ENCODE data around the gene NR2C2.
A peak's percentile ranks its signal among the peaks of the same experiment; 100 is the strongest.
"Not testable (repeated sequence)": the region's sequence is repeated elsewhere in the genome, so short reads cannot be mapped to it uniquely, and the experiment has no call there.

Gene NR2C2

GRCh38 chr3:14947100-14947885 lies at the start of gene NR2C2:
TSS of gene NR2C2 (plus strand) at chr3:14947583. CDS start at chr3:15003915, 56,332 bp downstream.
- DNase-seq = peak; percentile 65 to 88 (median 70)

- no peak for DNase-seq
Measured at GRCh38 chr3:14898929-14899328, 48.5 kb upstream of the NR2C2 start.

- DNase-seq = no peak
Measured at GRCh38 chr3:14899993-14900618, 47.3 kb upstream of the NR2C2 start.

GRCh38 chr3:14900881-14901873 lies 46.2 kb upstream of the NR2C2 start:
- no peak for DNase-seq

GRCh38 chr3:14902719-14903118 lies 44.7 kb upstream of the NR2C2 start:
- no peak for DNase-seq

- DNase-seq = not testable (repeated sequence)
Measured at GRCh38 chr3:14903501-14903900, 43.9 kb upstream of the NR2C2 start.

GRCh38 chr3:14905055-14905657 lies 42.2 kb upstream of the NR2C2 start:
- no peak for DNase-seq

- DNase-seq = no peak
Measured at GRCh38 chr3:14906355-14906971, 40.9 kb upstream of the NR2C2 start.

- DNase-seq = no peak
Measured at GRCh38 chr3:14907043-14907966, 40.1 kb upstream of the NR2C2 start.

- DNase-seq = no peak
Measured at GRCh38 chr3:14909250-14909649, 38.1 kb upstream of the NR2C2 start.

GRCh38 chr3:14911651-14912050 lies 35.7 kb upstream of the NR2C2 start:
- DNase-seq = no peak

GRCh38 chr3:14913071-14913925 lies 34.1 kb upstream of the NR2C2 start:
- no peak for DNase-seq

GRCh38 chr3:14913926-14914778 lies 33.2 kb upstream of the NR2C2 start:
- no peak for DNase-seq

- no peak for DNase-seq
Measured at GRCh38 chr3:14914779-14915117, 32.6 kb upstream of the NR2C2 start.

- peak in 1 of 4 experiments; percentile 8 for DNase-seq
Measured at GRCh38 chr3:14915636-14916222, 31.7 kb upstream of the NR2C2 start.

GRCh38 chr3:14918356-14918860 lies 29.0 kb upstream of the NR2C2 start:
- no peak for DNase-seq

GRCh38 chr3:14920536-14920935 lies 26.8 kb upstream of the NR2C2 start:
- no peak for DNase-seq

- DNase-seq = peak; percentile 41 to 83 (median 72)
Measured at GRCh38 chr3:14921034-14921616, 26.3 kb upstream of the NR2C2 start.

Measured in activated naive CD4-positive, alpha-beta T cell (primary cell).